OCI-LY3 (cell line): ENCODE results near the gene SLA2.

ENCODE experiments used
- H2AFZ ChIP-seq: fragments of 200-600, 300-600 bp; shearing (Covaris generic); 2 replicates; pipeline ENCODE4 v1.6.0; 2014; ENCODE audit warnings: antibody characterized with exemption, low read depth, low read length
- H3K27ac ChIP-seq: fragments of 200-600, 300-600 bp; sonication (generic); 2 replicates; pipeline ENCODE4 v1.5.1; 2014; ENCODE audit warnings: mild to moderate bottlenecking, low read length, moderate library complexity, mixed read lengths
- H3K27me3 ChIP-seq: fragments of 200-600, 300-600 bp; sonication (generic); 2 replicates; pipeline ENCODE4 v1.6.1; 2014; ENCODE audit warnings: low read depth, low read length, mixed read lengths
- H3K36me3 ChIP-seq: fragments of 200-600, 300-600 bp; sonication (generic); replicated peaks from 2 replicates; pipeline ENCODE3; 2014; ENCODE audit warnings: low read depth, low read length, mixed read lengths
- H3K4me1 ChIP-seq: fragments of 300-600, 200-600 bp; sonication (generic); 2 replicates; pipeline ENCODE4 v1.6.1; 2014; ENCODE audit warnings: low read length, mixed read lengths
- H3K4me2 ChIP-seq: fragments of 200-600, 300-600 bp; sonication (generic); 2 replicates; pipeline ENCODE4 v1.6.1; 2014; ENCODE audit warnings: low read length, mixed read lengths
- H3K4me3 ChIP-seq: fragments of 300-600, 200-600 bp; sonication (generic); 2 replicates; pipeline ENCODE4 v1.5.1; 2014; ENCODE audit warnings: antibody characterized with exemption, mild to moderate bottlenecking, low read length, moderate library complexity
- H3K79me2 ChIP-seq: fragments of 300-600, 200-600 bp; shearing (Covaris generic); 2 replicates; pipeline ENCODE4 v1.6.1; 2014; ENCODE audit warnings: mild to moderate bottlenecking, low read length, mixed read lengths
- H3K9ac ChIP-seq: fragments of 300-600, 200-600 bp; shearing (Covaris generic); 2 replicates; pipeline ENCODE4 v1.6.0; 2014; ENCODE audit warnings: mild to moderate bottlenecking, low read length, moderate library complexity
- H3K9me3 ChIP-seq: fragments of 200-600, 300-600 bp; shearing (Covaris generic); 2 replicates; pipeline ENCODE4 v1.6.1; 2014; ENCODE audit warnings: low read length, mixed read lengths; ENCODE audit not compliant: insufficient read depth
- H4K20me1 ChIP-seq: fragments of 200-600, 300-600 bp; sonication (generic); 2 replicates; pipeline ENCODE4 v1.6.1; 2016; ENCODE audit warnings: low read length, mixed read lengths; ENCODE audit not compliant: insufficient read depth
- CTCF ChIP-seq: fragments of 200-600, 300-600 bp; sonication (generic); IDR thresholded peaks from 2 replicates; pipeline ENCODE4 v1.5.1; 2014; ENCODE audit warnings: antibody characterized with exemption, low read length, low read depth
- EZH2phosphoT487 ChIP-seq: fragments of 200-600 bp; shearing (Covaris generic); IDR thresholded peaks from 2 replicates; pipeline ENCODE4 v1.6.1; 2018; ENCODE audit warnings: antibody characterized with exemption, mixed run types, low read depth

SLA2 gene

GRCh38 chr20:36632487-36633284 lies 13.3 kb downstream of the SLA2 start:
- H4K20me1 ChIP-seq: no peaks in the 10 kb centered on the region
- no peak overlapping the region for H3K9ac ChIP-seq
- no peaks in the 10 kb centered on the region for H3K36me3 ChIP-seq
- no peak overlapping the region for H3K27ac ChIP-seq
- no peaks in the 10 kb centered on the region for H3K4me1 ChIP-seq
- H3K27me3 ChIP-seq: no peaks in the 10 kb centered on the region
- H3K4me2 ChIP-seq: no peak overlapping the region
- no peak overlapping the region for H3K4me3 ChIP-seq
- H2AFZ ChIP-seq: no peak overlapping the region
- no peak for TF ChIP-seq CTCF
- no peaks in the 10 kb centered on the region for H3K9me3 ChIP-seq
- H3K79me2 ChIP-seq: no peaks in the 10 kb centered on the region

GRCh38 chr20:36632147-36632486 lies 13.9 kb downstream of the SLA2 start:
- no peak overlapping the region for H2AFZ ChIP-seq
- H3K9me3 ChIP-seq: no peaks in the 10 kb centered on the region
- no peaks in the 10 kb centered on the region for H3K4me1 ChIP-seq
- no peaks in the 10 kb centered on the region for H3K36me3 ChIP-seq
- H3K4me2 ChIP-seq: no peak overlapping the region
- H3K27ac ChIP-seq: no peak overlapping the region
- no peaks in the 10 kb centered on the region for H3K79me2 ChIP-seq
- H3K27me3 ChIP-seq: no peaks in the 10 kb centered on the region
- H3K4me3 ChIP-seq: no peak overlapping the region
- H3K9ac ChIP-seq: no peak overlapping the region
- H4K20me1 ChIP-seq: no peaks in the 10 kb centered on the region
- TF ChIP-seq EZH2phosphoT487: no peak
- no peak for TF ChIP-seq CTCF

- Histone ChIP-seq H3K27ac (no peak overlapping the region), H3K9ac (no peak overlapping the region), H3K79me2 (no peaks in the 10 kb centered on the region), H4K20me1 (no peaks in the 10 kb centered on the region), H3K4me3 (no peak overlapping the region), H2AFZ (no peak overlapping the region), H3K4me1 (no peaks in the 10 kb centered on the region), H3K4me2 (no peak overlapping the region), H3K36me3 (no peaks in the 10 kb centered on the region), H3K27me3 (no peaks in the 10 kb centered on the region), H3K9me3 (no peaks in the 10 kb centered on the region)
- TF ChIP-seq EZH2phosphoT487 (no peak), CTCF (no peak)
These were observed 14.3 kb downstream of the SLA2 start for GRCh38 chr20:36631646-36632045.

- H3K27ac ChIP-seq: no peak overlapping the region
These were observed 16.0 kb downstream of the SLA2 start for GRCh38 chr20:36629719-36630681.

More at GRCh38 chr20:36629719-36630681, 16.0 kb downstream of the SLA2 start:
- H2AFZ ChIP-seq: no peak overlapping the region
- H4K20me1 ChIP-seq: no peaks in the 10 kb centered on the region
- no peaks in the 10 kb centered on the region for H3K9me3 ChIP-seq
- no peak for TF ChIP-seq CTCF
- TF ChIP-seq EZH2phosphoT487: no peak
- no peak overlapping the region for H3K4me3 ChIP-seq
- no peak overlapping the region for H3K9ac ChIP-seq
- H3K4me1 ChIP-seq: no peaks in the 10 kb centered on the region
- H3K36me3 ChIP-seq: no peaks in the 10 kb centered on the region
- H3K4me2 ChIP-seq: no peak overlapping the region
- H3K79me2 ChIP-seq: no peaks in the 10 kb centered on the region
- no peaks in the 10 kb centered on the region for H3K27me3 ChIP-seq
